GM21619 (cell line): ENCODE results near the gene GLI3.

Experiments
- ATAC-seq: cut with Tn5 transposase; IDR thresholded peaks from one replicate; pipeline ENCODE4 v1.9.1; 2021; ENCODE audit not compliant: unreplicated experiment

Gene GLI3

DNA sequence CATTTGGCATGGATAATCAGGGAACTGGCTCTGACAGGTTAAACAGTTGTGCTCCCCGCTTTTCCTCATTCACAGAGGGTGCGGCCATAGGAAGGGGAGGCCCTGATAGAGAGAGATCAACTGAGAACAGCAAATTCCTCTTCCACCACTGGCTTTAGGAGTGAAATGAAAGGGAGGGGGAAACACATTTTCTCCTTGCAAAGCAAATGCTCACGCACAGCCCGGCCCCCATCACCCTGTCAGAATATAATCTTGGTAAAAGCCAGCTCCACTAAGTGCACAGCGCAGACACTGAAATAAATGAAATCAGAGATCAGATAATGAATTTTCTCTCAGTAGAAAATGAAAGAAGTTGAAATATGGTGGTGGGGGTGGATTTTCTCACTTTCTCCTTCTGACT, 187.2 kb downstream of the GLI3 start:
- no peak for ATAC-seq

DNA sequence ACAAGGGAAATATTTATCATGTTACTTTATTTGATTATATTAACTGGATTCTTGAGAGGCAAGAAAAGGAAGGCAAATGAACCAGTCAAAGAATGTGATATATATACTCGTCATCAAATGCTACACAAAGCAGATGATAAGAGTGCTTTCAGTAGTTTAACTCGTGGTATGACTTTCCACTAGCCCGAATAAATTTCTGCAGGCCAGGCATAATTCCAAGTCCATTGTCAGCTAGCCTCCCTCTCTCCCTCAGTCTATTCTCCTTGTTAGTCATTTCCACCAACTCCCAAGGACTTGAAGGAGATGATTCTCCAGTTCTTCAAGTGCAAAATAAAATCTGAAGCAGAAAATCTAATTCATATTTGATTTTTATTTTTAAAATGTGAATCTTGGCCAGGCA, 190.5 kb downstream of the GLI3 start:
- no peak for ATAC-seq

DNA sequence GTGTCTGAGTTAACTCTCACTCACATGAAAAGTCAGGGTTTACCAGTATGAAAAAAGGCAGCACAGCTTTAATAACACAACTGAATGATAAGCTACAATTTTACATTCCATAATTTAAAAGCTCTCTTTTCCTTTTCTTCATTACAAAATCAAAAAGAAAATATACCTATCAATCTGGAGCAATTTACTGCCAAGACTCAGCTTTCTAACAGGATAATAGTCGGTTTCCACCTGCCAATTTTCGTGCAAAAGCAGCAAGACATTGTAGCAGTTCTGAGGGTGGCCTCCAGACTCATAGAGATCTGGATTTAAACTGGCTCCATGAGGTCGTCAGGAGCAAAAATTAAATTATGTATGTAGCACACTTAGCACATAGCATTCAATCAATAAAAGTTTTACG, 191.0 kb downstream of the GLI3 start:
- no peak for ATAC-seq

DNA sequence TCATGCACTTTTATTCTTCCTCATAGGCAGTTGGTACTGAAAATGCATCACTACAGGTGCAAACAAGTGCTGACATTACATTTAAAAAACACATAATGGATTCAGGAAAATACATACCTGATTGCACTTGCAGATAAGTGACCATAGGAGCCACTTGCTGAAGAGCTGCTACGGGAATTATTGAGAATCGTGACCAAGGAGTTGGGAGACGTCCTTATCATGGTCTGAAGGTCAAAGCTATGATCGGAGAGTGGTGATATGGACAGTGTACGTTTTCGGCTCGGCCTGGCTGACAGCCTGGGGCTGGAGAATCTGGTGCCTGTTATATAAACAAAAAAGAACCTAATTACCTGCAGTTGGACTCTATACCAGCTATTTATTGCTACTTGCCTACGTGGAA, 197.1 kb downstream of the GLI3 start:
- ATAC-seq: no peak

DNA sequence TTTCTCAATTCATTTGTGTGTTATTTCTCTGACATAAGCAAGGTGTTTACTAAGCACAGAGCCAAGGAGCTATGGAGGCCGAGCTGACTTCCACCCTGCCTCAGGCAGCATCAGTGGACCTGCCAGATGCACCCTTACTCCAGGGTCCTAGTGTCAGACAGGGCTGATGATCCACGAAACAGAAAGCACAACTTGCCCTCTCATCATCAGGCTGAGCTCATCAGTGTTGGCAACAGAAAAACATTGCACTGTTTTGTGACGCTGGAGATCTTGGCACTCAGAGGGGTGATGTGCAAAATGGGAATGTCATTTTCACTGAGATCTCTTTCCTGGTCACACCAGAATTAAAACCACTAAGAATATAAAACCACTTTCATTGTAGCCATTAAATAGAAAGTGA, 201.8 kb downstream of the GLI3 start:
- ATAC-seq: no peak

DNA sequence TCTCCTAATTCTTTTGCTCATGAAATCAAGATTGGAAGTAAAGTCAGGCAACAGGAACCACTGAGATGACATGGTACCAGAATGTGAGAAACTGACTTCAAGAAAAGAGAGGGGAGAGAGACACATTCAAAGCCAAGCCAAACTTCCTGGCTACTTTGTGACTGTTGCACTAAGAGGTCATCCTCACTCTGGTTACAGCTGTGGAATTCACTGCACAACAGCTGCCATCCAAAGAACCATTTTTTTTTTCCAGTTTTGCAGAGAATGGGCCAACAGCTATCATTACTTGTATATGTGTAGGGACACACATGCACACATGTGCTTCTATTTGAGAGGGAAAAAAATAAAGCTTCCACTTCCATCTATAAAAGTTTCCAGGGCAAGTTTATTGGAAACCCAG, 203.5 kb downstream of the GLI3 start:
- no peak for ATAC-seq

DNA sequence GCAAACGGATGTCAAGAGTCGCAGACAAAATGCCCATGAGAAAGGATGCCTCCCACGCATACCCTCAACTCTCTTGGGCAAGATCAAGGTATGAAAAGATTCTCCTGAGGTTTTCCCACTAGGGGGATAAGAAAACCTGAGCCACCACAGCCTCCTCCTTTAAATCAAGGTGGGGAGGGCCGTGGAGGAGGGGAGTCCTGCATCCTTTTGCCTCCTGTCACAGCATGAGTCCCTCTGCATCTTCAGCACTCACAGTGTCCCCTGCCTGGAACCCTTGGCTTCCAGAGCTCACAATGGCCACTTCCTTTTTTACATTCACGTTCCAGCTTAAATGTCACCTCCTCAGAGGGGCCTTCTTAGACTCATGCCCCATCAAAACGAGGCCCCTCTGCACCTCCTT, 207.6 kb downstream of the GLI3 start:
- ATAC-seq: no peak

DNA sequence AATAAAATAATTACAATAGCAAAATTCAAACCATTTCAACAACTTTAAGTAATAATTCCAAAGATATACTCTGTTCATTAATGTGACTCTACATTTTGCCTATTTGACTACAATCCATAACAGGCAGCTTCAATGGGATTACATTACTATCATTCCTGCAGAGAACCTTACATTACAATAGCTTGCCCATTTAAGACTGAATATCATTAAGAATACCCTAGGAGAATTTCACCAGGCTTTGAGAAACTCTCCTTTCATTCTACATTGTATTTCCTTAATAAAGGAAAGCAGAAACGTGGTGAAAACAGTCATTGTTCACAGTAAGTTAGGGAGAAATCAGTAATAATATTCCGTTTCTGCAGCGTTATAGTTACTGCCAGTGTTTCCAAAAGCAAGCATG, 209.5 kb downstream of the GLI3 start:
- ATAC-seq: no peak

DNA sequence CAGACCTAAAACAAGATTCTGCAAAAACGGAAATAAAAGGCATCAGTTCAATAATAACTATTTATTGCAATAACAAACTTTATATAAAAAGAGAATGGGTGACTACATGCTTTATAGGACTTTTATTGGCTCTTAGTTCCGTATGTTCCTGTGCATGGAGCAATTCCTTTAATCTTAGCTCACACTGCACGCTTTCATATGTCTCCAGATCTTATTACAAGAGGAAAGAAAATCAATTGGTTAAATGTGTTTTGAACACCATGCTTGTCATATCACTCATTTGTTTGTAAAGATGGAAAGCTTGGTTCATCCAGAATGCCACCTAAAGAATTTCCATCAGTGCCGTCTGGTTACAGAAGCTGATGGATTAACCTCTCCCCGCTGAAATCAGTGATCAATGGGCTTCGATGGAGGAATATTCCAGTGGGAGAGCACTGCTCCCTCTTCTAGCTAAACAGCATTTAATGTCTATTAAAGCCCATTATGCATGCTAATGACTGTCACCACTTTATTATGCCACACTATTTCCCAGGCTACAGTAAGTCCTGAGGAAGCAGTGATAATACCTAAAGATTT, 210.3 kb downstream of the GLI3 start:
- ATAC-seq: no peak

DNA sequence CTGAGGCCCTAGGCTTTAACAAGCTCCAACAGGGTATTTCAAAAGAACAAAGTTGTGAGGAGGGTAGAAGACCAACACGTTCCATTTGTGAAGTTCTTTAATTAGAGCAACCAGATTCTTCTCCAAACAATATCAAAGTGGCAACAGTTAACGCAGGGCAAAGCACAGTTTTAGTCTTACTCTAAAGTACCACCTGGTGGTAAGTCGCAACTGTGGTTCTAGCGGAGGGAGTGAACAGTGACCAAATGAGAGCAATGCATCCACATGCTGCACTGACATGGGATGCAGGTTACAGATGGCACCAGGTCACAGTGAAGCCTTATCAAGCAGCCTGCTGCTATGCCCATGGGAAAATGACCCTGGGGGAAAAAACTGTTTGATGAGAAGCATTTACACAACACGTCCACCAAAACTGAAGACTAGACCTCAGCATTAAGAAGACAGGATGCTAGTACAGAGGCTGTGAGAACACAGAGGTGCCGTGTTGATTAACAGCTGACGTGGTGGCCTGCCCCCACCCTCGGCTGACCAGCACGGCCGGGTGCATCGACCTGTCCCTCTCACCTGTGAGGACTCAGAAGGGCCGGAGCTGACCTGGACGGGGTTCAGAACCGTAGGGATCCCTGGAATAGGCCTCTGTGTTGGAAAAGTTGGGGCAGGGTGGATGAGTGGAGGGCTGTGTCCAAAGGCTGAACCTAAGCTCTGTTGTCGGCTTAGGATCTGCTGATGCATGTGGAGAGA, 211.2 kb downstream of the GLI3 start:
- ATAC-seq: no peak

DNA sequence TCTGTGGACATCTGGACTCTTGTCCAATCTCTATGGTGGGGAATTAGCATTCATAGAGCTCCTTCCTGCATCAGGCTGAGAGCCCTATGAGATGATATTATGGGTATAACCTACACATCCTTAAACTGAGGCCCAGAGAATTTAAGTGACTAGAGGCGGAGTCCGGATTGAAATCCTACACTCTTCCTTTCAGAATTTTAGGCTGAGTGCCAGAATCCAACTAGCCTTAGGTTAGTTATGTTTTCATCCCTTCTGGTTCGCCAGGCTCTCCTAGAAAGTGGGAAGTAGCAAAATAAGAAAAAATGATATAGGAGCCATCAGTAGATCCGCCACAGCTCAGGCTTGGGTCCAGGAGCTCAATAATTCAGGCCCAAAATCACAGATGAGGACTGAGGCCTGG, 212.5 kb downstream of the GLI3 start:
- ATAC-seq: no peak

DNA sequence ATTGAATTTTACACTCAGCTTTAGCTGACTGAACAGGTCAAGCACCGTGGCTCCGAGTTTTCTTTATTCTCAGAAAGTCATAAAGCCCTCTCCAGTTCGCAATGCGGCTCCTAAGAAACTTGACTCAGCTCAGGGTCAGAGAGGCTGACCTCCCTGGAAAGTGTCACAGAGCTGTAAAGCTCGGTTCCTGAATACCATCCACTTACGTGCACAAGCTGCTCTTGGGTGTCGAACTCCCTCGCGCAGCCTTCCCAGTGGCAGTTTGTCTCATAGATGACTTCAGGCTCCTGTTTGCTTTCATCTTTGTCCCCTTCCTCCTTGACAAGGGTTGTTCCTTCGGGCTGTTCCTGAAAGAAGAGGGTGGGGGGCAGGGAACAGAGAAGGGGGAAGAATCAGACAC, 213.7 kb downstream of the GLI3 start:
- ATAC-seq: no peak

DNA sequence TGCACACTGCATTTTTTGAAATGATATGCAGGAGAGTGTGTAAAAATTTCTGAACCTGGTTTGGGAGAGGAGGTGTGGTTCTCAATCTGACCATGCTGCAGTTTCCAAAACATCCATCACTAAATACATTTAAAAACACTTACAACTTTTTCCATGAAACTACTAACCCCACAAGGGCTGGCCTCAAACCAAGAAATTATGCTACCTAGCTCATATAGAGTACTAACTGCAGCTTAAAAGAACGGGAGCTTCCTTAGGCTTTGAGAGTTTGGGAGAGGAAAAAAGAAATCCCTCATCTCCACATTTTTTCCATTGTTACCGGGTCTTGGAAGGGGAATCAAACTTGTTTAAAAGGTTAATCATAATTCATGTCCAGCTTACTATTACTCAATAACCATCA, 214.2 kb downstream of the GLI3 start:
- ATAC-seq: no peak

DNA sequence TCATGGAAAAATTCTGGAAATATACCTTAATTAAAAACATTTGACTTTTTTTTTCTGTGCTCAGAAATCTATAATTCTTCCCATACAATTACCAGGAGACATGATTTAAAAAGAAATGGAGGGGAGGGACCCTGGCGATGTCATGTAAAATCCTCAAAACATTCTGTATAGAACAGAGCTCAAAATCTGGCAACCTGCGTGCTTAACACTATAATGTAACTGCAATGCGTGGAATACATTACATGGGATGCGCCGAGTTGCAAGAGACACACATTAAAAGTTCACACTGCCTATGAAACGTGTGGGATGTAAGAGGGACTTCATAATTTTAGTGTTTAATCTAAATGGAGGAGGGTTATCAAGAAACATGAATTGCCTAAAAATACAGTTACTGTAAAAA, 215.0 kb downstream of the GLI3 start:
- no peak for ATAC-seq

DNA sequence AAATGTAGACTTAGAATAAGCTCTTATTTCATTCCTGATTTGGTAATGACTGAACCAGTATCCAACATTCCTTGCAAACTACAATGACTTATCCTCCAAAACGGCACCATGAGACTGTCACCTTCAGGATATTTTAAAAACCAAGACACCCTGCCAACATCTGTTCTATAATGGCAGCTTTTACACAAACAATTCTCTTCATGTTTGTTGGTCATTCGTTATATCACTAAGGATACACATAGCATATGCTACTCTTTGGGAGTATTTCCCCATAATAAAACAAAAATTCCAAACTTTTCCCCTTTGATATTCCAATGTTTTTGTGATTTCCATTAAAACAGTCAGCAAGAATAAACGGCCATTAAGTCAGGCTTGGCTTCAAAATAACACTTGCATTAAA, 215.4 kb downstream of the GLI3 start:
- no peak for ATAC-seq

DNA sequence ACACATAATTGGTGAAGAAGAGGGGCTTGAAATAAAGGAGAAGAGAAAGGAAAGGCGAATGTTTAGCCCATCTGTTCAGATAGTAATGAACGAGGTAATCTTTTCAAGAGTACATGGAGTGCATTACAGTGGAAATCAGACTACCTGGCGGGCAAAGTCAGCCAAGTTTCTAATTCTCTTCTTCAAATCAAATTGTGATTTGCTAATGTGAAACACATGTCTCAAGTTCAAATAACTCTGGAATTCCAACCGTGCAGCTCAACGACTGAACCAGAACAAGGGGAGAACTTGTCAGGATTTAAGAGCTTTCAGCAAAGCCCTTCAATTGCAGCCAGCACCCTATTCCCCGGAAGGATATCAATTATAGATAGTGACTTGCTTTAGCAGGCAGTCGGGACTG, 216.9 kb downstream of the GLI3 start:
- ATAC-seq: no peak

DNA sequence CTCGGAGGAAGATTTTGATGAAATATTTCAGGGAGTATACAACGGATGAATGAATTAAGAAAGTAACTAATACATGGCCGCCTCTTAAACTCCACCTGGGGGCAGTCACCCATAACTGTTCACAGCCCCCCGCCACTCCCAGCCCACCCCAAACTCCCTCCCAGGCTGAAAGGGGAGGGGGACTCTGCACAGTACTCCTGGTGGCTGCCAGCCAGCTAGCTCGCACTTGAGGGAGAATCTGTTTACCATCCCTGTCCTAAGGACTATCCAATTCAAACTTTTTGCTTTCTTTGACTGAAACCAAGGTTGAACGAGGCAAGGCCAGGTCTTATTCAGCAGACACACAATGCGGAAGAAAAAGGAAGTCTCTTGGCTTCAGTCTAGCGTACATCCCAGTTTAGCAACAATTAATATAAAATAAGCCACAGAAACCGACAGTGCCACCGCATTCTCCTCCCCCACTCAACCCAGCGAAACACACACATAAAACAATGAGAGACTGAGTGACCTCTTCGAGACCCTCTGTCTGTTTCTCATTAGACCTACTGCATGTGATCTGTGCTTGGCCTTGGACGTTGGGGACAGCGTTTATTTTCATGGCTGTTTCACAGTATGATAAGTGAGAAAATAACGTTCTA, 219.5 kb downstream of the GLI3 start:
- ATAC-seq: no peak

DNA sequence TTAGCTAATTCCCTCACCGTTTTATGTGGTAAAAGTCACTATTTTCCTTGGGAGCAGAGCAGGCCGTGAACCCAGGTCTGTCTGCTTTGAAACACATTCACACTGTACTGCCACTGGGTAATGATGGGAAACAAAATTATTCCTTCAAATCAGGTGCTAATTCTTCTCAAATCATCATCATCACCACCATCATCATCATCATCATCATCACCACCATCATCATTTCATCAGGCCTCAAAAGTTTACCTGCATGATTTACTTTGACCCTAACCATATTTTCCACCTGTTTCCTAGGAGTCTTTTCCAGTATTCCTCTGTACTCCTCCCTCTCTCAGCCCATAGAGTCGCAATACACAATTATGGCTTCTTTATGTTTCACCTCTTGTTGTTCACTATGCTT, 220.5 kb downstream of the GLI3 start:
- no peak for ATAC-seq

DNA sequence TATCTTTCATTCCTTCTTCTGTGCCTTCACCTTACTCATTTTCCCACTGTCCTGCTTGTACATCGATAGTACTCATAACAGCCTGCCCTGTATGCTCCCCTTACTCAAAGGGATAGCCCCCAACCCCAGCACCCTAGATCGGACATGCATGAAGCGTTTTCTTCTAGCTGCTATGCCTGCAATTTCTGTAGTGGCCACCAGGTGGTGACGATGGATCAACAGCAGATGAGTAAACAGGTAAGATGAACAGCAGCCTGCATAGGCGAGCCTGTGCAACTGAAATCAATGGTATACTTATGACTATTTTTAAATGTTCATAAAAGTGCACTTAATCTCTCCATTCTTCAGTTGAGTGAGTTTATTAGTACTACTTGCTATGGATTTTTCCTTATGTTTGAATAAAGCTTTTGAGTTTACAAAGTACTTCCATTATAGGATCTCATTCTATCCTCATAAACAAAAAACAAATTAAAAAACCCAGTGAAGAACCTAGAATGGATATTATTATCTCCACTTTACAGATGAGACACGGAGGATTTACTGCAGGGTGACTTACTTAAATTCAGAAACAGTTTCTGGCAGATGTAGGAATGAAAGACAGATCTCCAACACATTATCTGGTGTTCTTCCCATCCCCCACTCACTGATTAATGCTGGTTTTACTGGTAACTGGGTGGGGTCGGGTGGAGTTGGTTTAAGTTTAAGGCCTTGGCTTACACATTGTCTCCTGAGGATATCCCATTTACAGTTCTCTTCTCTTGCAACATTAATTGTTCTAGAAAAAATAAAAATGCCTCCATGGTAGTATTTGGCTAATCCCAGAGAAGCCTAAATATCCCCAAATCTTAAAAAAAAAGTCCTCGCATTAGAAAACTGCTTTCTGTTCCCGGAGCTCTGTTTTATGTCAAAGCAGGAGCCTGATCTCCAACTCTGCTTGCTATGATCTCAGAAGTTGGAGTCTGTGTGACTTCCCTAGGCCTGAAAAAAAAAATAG, 222.1 kb downstream of the GLI3 start:
- no peak for ATAC-seq

DNA sequence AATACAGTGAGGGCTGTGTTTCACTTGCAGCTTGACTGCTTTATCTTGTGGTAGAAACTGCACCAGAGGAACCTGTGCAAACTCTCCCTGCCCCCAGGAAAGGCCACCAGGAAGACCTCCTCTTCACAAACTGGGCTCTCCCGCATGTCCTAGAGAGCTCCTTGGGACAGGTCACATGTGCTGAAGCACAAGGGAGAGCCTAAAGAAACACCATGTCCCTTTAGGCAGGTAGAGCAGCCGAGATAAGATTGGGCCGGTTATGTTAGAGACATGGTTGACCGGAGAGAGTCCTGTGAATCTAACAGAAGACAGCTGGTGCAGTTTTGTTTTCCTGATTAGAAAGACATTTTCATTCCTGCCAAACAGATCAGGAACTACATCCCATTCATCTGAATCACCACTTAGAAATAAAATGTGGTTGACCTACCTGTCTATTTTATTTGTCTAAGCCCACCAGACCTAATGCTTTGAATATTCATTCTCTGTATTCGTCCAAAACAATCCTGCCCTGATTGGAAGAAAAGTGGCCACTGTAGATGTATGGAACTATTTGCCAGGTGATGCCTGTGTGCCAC, 224.1 kb downstream of the GLI3 start:
- no peak for ATAC-seq

DNA sequence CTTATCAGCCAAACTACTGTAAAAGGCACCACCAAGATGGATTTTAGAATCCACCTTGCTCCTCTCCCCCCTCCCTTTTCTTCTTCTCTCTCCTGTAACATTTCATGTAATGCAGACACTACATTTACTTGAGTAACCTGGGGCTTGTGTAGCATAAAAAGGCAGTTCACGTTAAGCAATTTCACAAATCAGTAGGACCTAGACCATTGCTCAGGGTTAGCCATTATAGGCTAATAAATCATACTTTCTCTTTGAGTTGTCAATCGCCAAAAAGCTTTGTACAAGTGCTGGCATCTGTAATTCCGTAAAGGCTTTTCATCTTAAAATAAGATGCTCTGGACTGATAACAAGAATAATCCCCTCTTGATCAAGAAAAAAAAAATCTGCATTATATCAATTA, 224.7 kb downstream of the GLI3 start:
- ATAC-seq: no peak
